T-helper 2 cell treated with Interferon-gamma antibody and Interleukin-4, amounts not matched to agents 5 μg/mL and 100 μg/mL, for 36 hours (primary cell): ENCODE measurements around the gene DCTN5.
"Not testable (repeated sequence)": the region's sequence is repeated elsewhere in the genome, so short reads cannot be mapped to it uniquely, and the experiment has no call there.

Experiments
- DNase-seq: peaks from one replicate; pipeline ENCODE4 v3.0.0; 2021; ENCODE audit warnings: low spot score
- H3K27ac Mint-ChIP-seq: one replicate; pipeline ENCODE4 v1.8.0; 2021; ENCODE audit warnings: mild to moderate bottlenecking, mixed read lengths
- H3K27me3 Mint-ChIP-seq: one replicate; pipeline ENCODE4 v1.8.0; 2021; ENCODE audit warnings: low read depth, mixed read lengths
- H3K36me3 Mint-ChIP-seq: one replicate; pipeline ENCODE4 v1.8.0; 2021; ENCODE audit warnings: low read depth, mixed read lengths
- H3K4me1 Mint-ChIP-seq: one replicate; pipeline ENCODE4 v1.8.0; 2021; ENCODE audit warnings: low read depth, mixed read lengths
- H3K4me3 Mint-ChIP-seq: one replicate; pipeline ENCODE4 v1.8.0; 2022; ENCODE audit warnings: mild to moderate bottlenecking, moderate library complexity, mixed read lengths
- H3K9me3 Mint-ChIP-seq: one replicate; pipeline ENCODE4 v1.8.0; 2021; ENCODE audit warnings: mixed read lengths

Gene DCTN5

DNA sequence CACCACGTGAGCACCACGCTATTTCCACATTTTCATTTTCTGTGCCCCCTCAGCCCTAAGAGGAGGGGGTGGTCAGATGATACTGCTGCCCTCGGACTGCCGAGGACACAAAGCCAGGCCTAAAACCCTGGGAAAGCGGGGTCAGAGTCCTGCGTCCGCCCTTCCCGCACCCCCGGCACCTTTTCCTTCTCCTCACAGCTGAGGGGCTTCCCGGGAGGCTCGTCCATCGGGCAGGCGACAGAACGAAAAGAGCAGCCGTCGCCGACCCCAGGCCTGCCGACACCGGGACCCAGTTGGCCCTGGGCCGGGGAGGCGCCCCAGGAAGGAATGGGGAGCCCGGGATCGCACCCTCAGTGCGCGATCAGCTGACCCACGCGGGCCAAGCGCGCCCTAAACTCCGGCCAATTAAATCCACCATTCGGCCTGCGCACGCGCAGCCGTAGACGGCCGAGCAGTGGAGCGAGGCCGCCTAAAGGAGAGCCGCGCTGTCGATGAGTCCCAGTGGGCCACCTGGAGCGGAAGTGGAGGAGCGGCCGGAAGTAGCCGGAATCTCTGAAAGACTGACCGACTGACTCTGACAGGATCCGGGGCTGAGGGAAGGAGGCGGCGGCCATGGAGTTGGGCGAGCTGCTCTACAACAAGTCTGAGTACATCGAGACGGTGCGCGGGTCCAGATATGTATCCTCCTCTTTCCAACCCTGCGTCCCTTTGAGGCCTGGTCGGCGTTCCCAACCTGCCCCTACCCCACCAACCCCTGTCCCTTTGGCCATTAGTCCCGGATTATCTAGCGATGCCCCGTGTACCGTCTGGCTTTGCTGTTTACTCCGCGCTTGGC lies at the start of gene DCTN5, which contains the start of gene PALB2:
Gene DCTN5 (plus strand): TSS at position 536 of the 835 bp plus-strand sequence. CDS start 77 bp downstream, at position 613.
Gene PALB2 (minus strand): TSS at position 380 of the 835 bp plus-strand sequence. CDS start 153 bp downstream, at position 227.
- Mint-ChIP-seq H3K9me3 (no peaks in the 10 kb centered on the region), H3K4me3 (peak within 1 kb of the TSS; percentile 99), H3K27me3 (no peaks in the 10 kb centered on the region), H3K4me1 (peaks cover 24% of the 10 kb centered on the region), H3K27ac (peak within 1 kb of the TSS; percentile 97), H3K36me3 (peaks cover 35% of the 10 kb centered on the region)
- DNase-seq: peak; percentile 94

DNA sequence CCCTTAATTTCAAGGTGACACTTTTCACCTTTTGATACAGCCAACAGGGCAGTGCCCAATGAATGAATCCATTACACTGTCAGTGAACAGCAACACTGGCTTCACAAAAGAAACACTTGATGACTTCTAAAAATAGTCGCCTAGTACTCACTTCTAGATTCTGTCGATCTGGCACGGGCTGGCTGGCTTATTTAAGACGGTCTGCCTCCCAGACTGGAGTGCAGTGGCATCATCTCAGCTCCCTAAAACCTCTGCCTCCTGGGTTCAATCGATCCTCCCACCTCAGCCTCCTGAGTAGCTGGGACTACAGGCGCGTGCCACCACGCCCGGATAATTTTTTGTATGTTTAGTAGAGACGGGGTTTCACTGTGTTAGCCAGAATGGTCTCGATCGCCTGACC lies 47.1 kb upstream of the DCTN5 start:
- Mint-ChIP-seq H3K9me3 (no peaks in the 10 kb centered on the region), H3K27me3 (no peaks in the 10 kb centered on the region), H3K27ac (no peak overlapping the region), H3K4me1 (peaks cover 14% of the 10 kb centered on the region), H3K4me3 (no peak overlapping the region), H3K36me3 (peaks cover 26% of the 10 kb centered on the region)
- DNase-seq: no peak

DNA sequence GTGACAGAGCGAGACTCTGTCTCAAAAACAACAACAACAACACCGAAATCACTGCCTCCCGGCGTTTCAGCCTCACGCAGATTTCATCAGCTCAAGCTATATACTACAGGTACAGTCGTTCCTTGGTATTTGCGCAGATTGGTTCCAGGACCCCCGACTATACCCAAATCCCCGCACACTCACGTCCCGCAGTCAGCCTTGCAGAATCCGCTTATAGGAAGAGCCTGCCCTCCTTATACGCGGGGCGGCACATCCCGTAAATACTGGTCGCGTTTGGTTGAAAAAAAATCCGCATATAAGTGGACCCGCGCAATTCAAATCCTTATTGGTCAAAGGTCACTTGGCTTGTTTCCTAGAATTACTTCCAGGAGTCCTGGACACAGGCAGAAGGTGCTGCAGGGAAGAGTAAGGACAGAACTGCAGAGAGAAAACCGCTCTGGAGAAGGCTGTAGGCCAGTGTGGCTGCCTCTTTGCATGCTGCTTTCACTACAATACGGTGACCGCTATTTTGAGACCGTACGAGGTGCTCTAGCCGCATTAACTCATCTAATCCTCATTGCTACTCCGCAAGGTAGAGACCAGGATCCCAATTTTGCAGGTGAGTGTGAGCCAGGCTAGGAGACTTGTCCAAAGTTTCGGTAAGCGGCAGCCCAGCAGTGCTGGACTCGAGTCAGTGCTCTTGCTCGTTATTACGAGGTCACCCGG lies 45.9 kb upstream of the DCTN5 start:
- Mint-ChIP-seq H3K4me1 (peaks cover 14% of the 10 kb centered on the region), H3K36me3 (peaks cover 21% of the 10 kb centered on the region), H3K9me3 (no peaks in the 10 kb centered on the region), H3K27me3 (no peaks in the 10 kb centered on the region), H3K27ac (peak overlapping the region; percentile 67), H3K4me3 (peak overlapping the region; percentile 86)
- peak; percentile 6 for DNase-seq

DNA sequence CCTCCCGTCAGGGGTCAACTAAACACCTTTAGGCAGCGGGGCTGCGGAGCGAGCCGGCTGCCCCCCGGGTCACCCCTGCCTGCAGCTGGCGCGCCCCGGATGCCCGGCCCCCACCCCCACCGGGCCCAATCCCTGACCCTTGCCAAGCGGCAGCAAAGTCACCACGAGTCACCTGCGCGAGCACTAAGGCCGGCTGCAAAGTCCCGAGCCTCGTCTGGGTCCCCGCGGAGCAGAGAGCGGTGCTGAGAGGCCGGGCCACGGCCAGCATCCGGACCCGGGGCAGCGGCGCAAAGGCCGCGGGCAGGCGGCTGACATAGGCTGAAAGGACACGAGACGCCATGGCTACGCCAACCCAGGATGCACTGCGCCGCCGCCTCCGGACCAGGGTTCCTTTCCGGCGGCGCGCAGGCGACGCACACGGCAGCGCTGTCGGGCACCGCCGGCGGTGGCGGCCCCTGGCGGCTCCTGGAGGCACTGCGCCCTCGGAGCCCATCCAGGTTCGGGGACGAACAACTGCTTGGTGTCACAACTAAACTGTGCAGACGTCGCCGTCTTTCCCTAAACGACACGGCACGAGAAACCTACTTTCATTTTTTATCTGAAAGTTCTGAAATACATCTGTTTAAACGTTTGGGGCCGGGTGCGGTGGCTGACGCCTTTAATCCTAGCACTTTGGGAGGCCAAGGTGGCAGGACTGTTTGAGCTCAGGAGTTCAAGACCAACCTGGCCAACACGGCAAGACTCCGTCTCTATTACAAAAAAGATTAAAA lies 45.1 kb upstream of the DCTN5 start, which contains the start of gene NDUFAB1:
Gene NDUFAB1 (minus strand): TSS at position 366 of the 770 bp plus-strand sequence. CDS start 26 bp downstream, at position 340.
- Mint-ChIP-seq H3K27ac (peak within 1 kb of the TSS; percentile 87), H3K4me3 (peak within 1 kb of the TSS; percentile 86), H3K9me3 (no peaks in the 10 kb centered on the region), H3K27me3 (no peaks in the 10 kb centered on the region), H3K4me1 (peaks cover 14% of the 10 kb centered on the region), H3K36me3 (peaks cover 17% of the 10 kb centered on the region)
- DNase-seq: peak; percentile 94

DNA sequence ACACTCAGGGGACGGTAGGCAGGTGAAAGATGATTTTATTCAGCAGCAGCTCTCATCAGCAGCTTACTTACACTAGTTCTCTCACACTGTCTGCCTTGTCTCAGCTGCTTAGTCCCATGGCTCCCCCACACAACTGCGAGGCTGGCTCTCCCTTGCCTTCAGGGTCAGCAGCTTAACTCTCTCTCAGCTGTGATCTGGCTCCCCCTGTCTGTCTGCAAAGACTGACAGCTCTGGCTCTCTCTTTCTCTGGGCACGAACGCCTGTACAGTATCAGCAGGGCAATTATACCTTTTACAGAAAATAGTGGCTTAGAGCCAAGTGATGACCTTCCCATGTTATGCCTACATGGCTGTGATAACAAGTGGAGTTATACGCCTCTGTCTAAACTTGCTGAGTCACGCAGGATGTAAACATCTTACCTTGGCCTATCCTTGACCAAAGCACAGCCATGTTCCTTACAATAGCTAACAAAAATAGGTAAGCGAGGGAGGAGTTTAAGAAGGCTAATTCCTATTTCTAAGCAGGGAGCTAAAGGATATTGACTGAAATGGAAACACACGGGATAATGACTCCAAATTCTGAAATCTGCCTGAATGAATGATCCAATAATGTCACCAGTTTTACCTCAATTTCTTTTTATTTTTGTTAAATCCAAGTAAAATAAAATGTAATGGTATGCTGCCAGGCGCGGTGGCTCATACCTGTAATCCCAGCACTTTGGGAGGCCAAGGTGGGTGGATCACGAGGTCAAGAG lies 44.1 kb upstream of the DCTN5 start:
- Mint-ChIP-seq H3K36me3 (peaks cover 12% of the 10 kb centered on the region), H3K9me3 (no peaks in the 10 kb centered on the region), H3K27me3 (no peaks in the 10 kb centered on the region), H3K4me3 (peak overlapping the region; percentile 48), H3K4me1 (peaks cover 10% of the 10 kb centered on the region), H3K27ac (peak overlapping the region; percentile 74)
- DNase-seq: no peak

DNA sequence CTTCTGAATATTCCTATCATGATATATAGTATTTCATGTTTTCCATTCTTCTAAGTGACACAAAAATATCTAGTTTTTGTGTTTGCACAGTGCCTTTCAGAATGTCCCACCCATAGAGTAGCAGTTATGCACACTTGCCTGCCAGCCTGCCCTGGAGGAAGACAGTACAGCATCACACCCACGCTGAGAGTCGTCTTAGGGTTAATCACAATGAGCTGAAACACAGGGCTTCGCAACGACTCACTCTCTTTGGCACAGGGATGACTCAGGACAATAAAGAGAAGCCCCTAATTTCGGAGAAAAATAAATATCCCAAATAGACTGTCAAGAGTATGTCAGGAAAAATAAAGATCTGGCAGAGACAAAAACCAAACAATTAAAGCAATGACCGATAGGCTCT lies 33.5 kb upstream of the DCTN5 start:
- DNase-seq: no peak
- no peaks in the 10 kb centered on the region for H3K9me3 Mint-ChIP-seq
- no peaks in the 10 kb centered on the region for H3K4me1 Mint-ChIP-seq
- peaks cover 17% of the 10 kb centered on the region for H3K36me3 Mint-ChIP-seq
- no peak overlapping the region for H3K27ac Mint-ChIP-seq
- H3K4me3 Mint-ChIP-seq: no peak overlapping the region
- H3K27me3 Mint-ChIP-seq: no peaks in the 10 kb centered on the region

DNA sequence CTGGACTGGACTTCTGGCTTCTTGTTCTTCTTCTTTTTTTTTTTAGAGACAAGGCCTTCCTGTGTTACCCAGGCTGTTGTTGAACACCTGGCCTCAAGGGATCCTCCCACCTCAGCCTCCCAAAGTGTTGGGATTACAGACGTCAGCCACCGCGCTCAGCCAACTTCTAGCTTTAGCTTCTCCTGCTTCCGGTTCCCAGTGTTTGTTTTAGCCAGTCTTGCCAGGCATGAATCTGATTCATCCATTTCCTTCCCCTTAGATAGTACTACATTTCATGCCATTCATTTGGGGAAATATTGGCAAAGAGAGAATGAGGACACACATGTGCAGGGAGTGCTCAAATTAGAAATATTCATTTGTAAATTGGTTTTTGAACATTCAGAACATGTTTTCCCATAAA lies 33.1 kb upstream of the DCTN5 start:
- no peak overlapping the region for H3K27ac Mint-ChIP-seq
- no peaks in the 10 kb centered on the region for H3K27me3 Mint-ChIP-seq
- peaks cover 16% of the 10 kb centered on the region for H3K36me3 Mint-ChIP-seq
- DNase-seq: no peak
- no peak overlapping the region for H3K4me3 Mint-ChIP-seq
- H3K4me1 Mint-ChIP-seq: no peaks in the 10 kb centered on the region
- no peaks in the 10 kb centered on the region for H3K9me3 Mint-ChIP-seq

DNA sequence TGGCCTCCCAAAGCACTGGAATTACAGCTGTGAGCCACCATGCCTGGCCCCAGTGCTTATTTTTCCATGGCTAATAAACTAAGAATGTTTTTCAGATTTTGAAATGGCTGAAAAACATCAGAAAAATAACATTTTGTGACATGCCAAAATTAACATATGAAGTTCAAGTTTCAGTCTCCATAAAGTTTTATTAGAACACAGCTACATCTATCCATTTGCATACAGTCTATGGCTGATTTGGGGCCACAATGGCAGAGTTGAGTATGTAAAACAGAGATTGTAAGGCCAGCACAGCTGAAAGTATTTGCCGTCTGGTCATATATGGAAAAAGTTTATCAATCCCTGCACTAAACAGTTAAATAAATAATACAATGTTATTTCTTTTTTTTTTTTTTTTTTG lies 31.3 kb upstream of the DCTN5 start:
- Mint-ChIP-seq H3K27me3 (no peaks in the 10 kb centered on the region), H3K4me3 (no peak overlapping the region), H3K36me3 (peaks cover 11% of the 10 kb centered on the region), H3K27ac (no peak overlapping the region), H3K9me3 (no peaks in the 10 kb centered on the region), H3K4me1 (no peaks in the 10 kb centered on the region)
- no peak for DNase-seq

DNA sequence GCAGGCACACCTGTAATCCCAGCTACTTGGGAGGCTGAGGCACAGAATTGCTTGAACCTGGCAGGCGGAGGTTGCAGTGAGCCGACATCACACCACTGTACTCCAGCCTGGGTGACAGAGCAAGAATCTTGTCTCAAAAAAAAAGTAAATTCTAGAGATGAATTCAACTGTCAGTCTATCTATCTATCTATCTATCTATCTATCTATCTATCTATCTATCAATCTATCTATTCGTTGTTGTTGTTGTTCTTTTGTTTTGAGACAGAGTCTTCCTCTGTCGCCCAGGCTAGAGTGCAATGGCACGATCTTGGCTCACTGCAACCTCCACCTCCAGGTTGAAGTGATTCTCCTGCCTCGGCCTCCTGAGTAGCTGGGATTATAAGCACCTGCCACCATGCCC lies 30.4 kb upstream of the DCTN5 start:
- H3K9me3 Mint-ChIP-seq: not testable (repeated sequence)

DNA sequence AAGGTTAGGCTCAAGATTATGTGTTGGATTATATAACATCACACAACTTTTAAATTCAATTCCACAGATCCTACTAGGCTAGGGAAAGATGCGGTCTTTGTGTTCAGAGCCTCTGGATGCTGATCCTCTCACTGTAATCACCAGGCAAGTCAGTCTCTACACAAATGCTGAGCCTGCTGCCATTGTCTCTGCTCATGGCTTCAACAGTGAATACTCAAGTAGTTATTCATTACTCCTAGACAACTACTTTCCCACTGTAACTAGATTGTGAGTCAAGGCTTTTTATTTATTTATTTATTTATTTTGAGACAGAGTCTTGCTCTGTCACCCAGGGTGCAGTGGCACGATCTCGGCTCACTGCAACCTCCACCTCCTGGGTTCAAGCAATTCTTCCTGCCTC lies 29.3 kb upstream of the DCTN5 start:
- H3K27me3 Mint-ChIP-seq: no peaks in the 10 kb centered on the region
- no peaks in the 10 kb centered on the region for H3K9me3 Mint-ChIP-seq
- no peak for DNase-seq
- no peak overlapping the region for H3K4me3 Mint-ChIP-seq
- no peak overlapping the region for H3K27ac Mint-ChIP-seq
- peaks cover 18% of the 10 kb centered on the region for H3K36me3 Mint-ChIP-seq
- no peaks in the 10 kb centered on the region for H3K4me1 Mint-ChIP-seq

More for the DNA sequence above, 30.4 kb upstream of the DCTN5 start:
- H3K27ac Mint-ChIP-seq, DNase-seq, H3K27me3 Mint-ChIP-seq, H3K4me3 Mint-ChIP-seq, H3K4me1 Mint-ChIP-seq: not testable (repeated sequence)
- peaks cover 13% of the 10 kb centered on the region for H3K36me3 Mint-ChIP-seq

DNA sequence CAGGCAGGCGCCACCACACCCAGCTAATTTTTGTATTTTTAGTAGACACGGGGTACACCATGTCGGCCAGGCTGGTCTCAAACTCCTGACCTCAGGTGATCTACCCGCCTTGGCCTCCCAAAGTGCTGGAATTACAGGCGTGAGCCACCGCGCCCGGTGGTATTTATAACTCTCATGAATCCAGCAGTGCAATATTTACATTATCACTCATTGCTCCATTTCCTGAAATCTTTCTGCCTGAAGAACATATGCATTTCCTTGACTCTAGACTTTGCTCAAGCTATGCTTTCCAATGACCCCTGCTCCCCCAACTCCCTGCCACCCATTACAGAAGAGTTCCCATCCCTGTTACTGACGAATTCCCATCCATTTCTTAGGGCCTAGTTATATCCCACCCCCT lies 25.5 kb upstream of the DCTN5 start:
- no peak overlapping the region for H3K4me3 Mint-ChIP-seq
- H3K27me3 Mint-ChIP-seq: no peaks in the 10 kb centered on the region
- H3K27ac Mint-ChIP-seq: no peak overlapping the region
- H3K36me3 Mint-ChIP-seq: peaks cover 28% of the 10 kb centered on the region
- H3K9me3 Mint-ChIP-seq: no peaks in the 10 kb centered on the region
- DNase-seq: no peak
- no peaks in the 10 kb centered on the region for H3K4me1 Mint-ChIP-seq

DNA sequence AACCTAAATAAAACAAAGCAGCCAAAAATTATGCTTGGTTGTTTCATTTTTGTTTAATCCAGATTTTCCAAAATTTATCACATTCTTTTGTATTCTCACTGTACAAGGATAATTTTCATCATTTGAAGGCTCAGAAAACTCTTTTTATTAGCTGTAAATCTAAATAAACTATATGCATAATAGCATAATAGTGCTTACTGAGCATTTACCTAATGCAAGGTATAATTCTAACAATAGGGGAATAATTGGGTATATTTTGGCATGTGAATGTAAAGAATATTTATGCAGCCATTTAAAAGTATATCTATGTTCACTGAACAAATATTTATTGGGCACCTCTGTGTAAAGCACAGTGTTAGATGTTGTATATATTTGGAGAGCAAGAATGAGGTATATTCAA lies 17.2 kb upstream of the DCTN5 start:
- H3K36me3 Mint-ChIP-seq: peaks cover 46% of the 10 kb centered on the region
- H3K4me1 Mint-ChIP-seq: no peaks in the 10 kb centered on the region
- no peaks in the 10 kb centered on the region for H3K27me3 Mint-ChIP-seq
- no peak overlapping the region for H3K4me3 Mint-ChIP-seq
- DNase-seq: no peak
- H3K9me3 Mint-ChIP-seq: no peaks in the 10 kb centered on the region
- H3K27ac Mint-ChIP-seq: no peak overlapping the region

DNA sequence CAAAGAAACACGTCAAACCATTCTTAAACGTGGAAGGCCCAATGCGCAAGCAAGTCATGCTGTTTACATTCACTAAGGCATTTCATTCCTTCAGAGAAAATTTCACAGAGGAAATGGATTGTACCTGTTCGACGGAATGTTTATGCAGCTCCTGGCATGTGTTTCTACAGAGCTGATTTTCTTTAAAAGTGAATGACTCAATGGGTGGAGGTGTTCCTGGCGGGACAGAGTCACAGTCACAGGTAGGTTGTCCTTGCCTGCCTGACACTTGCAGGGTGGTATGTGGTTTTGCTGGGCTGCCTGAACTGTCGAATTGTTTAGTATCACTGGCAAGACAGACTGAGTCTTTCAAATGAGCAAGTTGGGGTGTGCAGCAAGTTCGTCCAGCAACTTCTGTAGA lies 11.8 kb upstream of the DCTN5 start:
- peaks cover 31% of the 10 kb centered on the region for H3K36me3 Mint-ChIP-seq
- no peaks in the 10 kb centered on the region for H3K4me1 Mint-ChIP-seq
- no peak for DNase-seq
- H3K27ac Mint-ChIP-seq: no peak overlapping the region
- H3K9me3 Mint-ChIP-seq: no peaks in the 10 kb centered on the region
- no peak overlapping the region for H3K4me3 Mint-ChIP-seq
- no peaks in the 10 kb centered on the region for H3K27me3 Mint-ChIP-seq
